Ishikawa (cell line): ENCODE measurements around the gene MYO1E.

Experiments
- CEBPB ChIP-seq: IDR thresholded peaks from 2 replicates; pipeline ENCODE4 v1.6.1; 2012
- CREB1 ChIP-seq: IDR thresholded peaks from 2 replicates; pipeline ENCODE4 v1.6.1; 2012; ENCODE audit warnings: low read depth
- EGR1 ChIP-seq: IDR thresholded peaks from 2 replicates; pipeline ENCODE4 v1.6.1; 2012
- EP300 ChIP-seq: IDR thresholded peaks from 2 replicates; pipeline ENCODE4 v1.6.1; 2012; ENCODE audit warnings: borderline replicate concordance
- FOXM1 ChIP-seq: IDR thresholded peaks from 2 replicates; pipeline ENCODE4 v1.6.1; 2012; ENCODE audit warnings: low read depth, borderline replicate concordance
- NFIC ChIP-seq: IDR thresholded peaks from 2 replicates; pipeline ENCODE4 v1.6.1; 2012
- RAD21 ChIP-seq: IDR thresholded peaks from 2 replicates; pipeline ENCODE4 v1.6.1; 2012; ENCODE audit warnings: low read depth
- TAF1 ChIP-seq: IDR thresholded peaks from 2 replicates; pipeline ENCODE4 v1.6.1; 2012; ENCODE audit warnings: low read depth, mild to moderate bottlenecking
- TCF12 ChIP-seq: IDR thresholded peaks from 2 replicates; pipeline ENCODE4 v1.6.1; 2012; ENCODE audit warnings: low read depth
- TEAD4 ChIP-seq: IDR thresholded peaks from 2 replicates; pipeline ENCODE4 v1.6.1; 2012
- YY1 ChIP-seq: IDR thresholded peaks from 2 replicates; pipeline ENCODE4 v1.6.1; 2012; ENCODE audit warnings: low read depth
- ZBTB7A ChIP-seq: IDR thresholded peaks from 2 replicates; pipeline ENCODE4 v1.6.1; 2012; ENCODE audit warnings: low read depth
- TF ChIP-seq, protein P1 (sequence below): IDR thresholded peaks from 2 replicates; pipeline ENCODE4 v1.6.1; 2012
- TF ChIP-seq, protein P2 (sequence below): IDR thresholded peaks from 2 replicates; pipeline ENCODE4 v1.6.1; 2012; ENCODE audit warnings: low read depth, mild to moderate bottlenecking
- TF ChIP-seq, protein P3 (sequence below): IDR thresholded peaks from 2 replicates; pipeline ENCODE4 v1.6.1; 2012

Gene MYO1E

DNA sequence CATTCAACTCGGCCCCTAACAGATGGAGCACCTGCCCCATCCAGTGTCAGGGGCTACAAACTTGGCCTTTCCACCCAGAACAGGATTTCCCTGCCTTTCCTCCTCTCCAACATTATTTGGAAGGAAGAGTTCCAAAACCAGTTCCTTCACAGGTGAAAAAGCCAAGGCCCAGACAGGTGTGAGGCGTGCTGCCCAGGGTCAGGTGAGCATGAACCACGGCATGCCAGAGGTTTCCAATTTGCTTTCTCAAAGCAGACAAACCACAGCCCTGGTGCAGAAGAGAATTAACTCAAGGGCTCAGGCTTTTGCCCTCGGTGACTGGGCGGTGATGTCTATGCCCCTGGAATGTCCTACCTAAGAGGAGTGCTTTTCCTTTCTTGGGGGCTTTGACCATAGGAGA is 122.9 kb downstream of the MYO1E start:
- no peak for TF ChIP-seq TAF1
- TF ChIP-seq EP300, result no peak
- TF ChIP-seq ZBTB7A, result no peak
- TF ChIP-seq, protein P1, sequence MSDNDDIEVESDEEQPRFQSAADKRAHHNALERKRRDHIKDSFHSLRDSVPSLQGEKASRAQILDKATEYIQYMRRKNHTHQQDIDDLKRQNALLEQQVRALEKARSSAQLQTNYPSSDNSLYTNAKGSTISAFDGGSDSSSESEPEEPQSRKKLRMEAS, result no peak
- TF ChIP-seq, protein P2, sequence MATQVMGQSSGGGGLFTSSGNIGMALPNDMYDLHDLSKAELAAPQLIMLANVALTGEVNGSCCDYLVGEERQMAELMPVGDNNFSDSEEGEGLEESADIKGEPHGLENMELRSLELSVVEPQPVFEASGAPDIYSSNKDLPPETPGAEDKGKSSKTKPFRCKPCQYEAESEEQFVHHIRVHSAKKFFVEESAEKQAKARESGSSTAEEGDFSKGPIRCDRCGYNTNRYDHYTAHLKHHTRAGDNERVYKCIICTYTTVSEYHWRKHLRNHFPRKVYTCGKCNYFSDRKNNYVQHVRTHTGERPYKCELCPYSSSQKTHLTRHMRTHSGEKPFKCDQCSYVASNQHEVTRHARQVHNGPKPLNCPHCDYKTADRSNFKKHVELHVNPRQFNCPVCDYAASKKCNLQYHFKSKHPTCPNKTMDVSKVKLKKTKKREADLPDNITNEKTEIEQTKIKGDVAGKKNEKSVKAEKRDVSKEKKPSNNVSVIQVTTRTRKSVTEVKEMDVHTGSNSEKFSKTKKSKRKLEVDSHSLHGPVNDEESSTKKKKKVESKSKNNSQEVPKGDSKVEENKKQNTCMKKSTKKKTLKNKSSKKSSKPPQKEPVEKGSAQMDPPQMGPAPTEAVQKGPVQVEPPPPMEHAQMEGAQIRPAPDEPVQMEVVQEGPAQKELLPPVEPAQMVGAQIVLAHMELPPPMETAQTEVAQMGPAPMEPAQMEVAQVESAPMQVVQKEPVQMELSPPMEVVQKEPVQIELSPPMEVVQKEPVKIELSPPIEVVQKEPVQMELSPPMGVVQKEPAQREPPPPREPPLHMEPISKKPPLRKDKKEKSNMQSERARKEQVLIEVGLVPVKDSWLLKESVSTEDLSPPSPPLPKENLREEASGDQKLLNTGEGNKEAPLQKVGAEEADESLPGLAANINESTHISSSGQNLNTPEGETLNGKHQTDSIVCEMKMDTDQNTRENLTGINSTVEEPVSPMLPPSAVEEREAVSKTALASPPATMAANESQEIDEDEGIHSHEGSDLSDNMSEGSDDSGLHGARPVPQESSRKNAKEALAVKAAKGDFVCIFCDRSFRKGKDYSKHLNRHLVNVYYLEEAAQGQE, result no peak
- TF ChIP-seq TEAD4, result no peak
- no peak for TF ChIP-seq CREB1

DNA sequence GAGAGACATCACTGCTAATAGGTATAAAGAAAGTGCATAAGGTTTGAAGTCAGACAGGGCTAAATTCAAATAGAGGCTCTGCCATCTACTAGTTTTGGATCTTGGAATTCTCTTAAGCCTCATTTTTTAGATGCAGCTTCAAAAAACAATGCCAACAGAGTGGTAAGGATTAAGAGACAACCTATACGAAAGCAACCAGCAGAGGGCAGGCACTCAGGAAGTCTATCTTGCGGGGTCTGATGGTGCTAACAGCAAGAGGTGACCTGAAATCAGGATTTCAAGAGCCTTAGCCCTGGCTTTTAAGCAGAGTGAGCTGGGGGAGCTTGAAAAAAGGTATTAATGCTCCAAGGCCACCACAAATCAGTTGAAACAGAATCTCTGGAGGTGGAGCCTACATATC is 125.3 kb downstream of the MYO1E start:
- TF ChIP-seq EGR1 (no peak), RAD21 (peak; percentile 63)

DNA sequence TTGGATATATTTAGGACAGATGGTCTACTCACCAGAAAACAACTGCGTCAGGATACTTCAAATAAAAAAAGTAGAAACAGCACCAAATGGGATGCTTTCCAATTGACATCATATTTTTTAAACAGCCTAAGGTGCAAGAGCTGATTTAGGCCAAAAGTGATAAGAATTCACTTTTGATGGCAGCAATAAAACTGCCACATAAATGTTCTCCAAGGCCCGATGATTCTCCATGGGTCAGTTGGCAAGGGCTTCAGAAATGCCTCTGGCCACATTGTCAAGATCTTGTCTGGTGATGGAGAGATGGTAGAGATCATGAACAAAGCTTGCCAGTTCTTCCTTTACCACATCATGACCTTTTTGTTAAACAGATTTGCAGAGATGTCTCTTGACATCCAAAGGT is 127.1 kb downstream of the MYO1E start:
- TF ChIP-seq FOXM1 (no peak), TCF12 (no peak), ZBTB7A (no peak), NFIC (no peak), CEBPB (no peak), TEAD4 (no peak), CREB1 (no peak), YY1 (no peak), EGR1 (no peak), RAD21 (no peak), TAF1 (no peak), EP300 (no peak)
- TF ChIP-seq, protein P3, sequence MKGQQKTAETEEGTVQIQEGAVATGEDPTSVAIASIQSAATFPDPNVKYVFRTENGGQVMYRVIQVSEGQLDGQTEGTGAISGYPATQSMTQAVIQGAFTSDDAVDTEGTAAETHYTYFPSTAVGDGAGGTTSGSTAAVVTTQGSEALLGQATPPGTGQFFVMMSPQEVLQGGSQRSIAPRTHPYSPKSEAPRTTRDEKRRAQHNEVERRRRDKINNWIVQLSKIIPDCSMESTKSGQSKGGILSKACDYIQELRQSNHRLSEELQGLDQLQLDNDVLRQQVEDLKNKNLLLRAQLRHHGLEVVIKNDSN, result no peak
- TF ChIP-seq, protein P1, result no peak

DNA sequence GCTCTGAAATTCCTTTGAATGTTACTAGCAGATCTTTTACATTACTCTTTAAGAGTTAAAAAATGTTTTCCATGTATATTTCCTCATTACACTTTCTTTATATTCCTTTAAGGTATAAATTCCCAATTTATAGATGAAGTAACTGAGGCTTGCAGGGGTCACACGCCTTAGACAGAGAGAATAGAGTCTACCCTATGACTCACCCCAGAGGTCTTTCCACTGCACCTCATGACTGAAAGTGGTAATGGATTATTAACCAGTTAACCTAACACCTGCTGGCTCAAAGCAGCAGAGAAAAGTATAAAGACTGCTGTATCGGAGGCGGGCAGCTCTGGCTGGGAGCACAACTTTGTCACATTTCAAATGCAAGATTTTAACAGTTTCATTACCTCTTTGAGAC is 128.3 kb downstream of the MYO1E start:
- TF ChIP-seq CEBPB, result no peak
- TF ChIP-seq FOXM1, result no peak
- no peak for TF ChIP-seq TCF12
- TF ChIP-seq, protein P1, result no peak
- TF ChIP-seq, protein P3, result no peak
- TF ChIP-seq EGR1, result no peak
- TF ChIP-seq YY1, result no peak
- TF ChIP-seq CREB1, result no peak
- TF ChIP-seq NFIC, result no peak

DNA sequence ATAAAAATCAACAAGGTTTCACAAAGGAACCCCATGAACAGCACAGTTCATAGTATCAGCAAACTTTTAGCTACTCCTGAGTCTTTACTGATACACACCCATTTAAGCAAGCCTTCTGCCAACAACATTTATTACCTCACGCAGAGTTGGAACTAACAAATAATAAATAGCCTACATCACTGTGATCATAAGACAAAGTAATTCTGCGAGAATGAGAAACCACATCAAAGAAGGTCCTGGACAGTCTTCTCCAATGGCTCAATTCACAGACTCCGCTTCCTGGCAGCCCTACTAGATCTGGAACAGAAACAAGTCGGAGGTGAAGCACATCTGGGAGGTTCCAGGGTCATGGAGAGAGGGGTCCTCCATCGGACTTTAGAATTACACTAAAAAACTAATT is 129.0 kb downstream of the MYO1E start:
- TF ChIP-seq YY1, result no peak
- TF ChIP-seq, protein P3, result no peak
- TF ChIP-seq CEBPB, result no peak
- TF ChIP-seq TAF1, result no peak
- TF ChIP-seq RAD21, result no peak
- TF ChIP-seq EP300, result no peak
- no peak for TF ChIP-seq CREB1
- TF ChIP-seq FOXM1, result no peak
- no peak for TF ChIP-seq NFIC
- TF ChIP-seq, protein P2, result no peak
- TF ChIP-seq EGR1, result no peak
- no peak for TF ChIP-seq TCF12
- no peak for TF ChIP-seq ZBTB7A

DNA sequence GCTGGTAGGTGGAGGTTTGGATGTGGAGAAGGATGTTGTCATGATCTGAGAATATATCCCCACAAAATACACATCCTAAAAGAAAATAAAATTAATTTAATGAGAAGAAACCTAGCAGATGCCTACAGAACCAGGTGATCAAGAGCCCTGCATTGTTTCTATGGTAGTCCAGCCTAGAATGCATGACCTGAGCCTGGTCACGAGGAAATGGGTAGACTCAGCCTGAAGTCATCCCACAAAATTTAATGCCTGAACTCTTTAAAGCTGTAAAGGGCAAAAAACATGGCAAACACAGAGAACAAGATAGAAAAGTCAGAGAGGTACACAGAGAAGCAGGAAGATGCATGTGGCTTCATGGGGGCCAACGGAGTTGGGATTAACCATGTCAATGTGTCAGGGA is 130.0 kb downstream of the MYO1E start:
- TF ChIP-seq, protein P1, result no peak
- TF ChIP-seq FOXM1, result no peak
- TF ChIP-seq TCF12, result no peak
- TF ChIP-seq TEAD4, result no peak
- TF ChIP-seq EGR1, result no peak
- TF ChIP-seq CEBPB, result no peak
- TF ChIP-seq ZBTB7A, result no peak
- no peak for TF ChIP-seq CREB1
- TF ChIP-seq, protein P2, result no peak
- TF ChIP-seq EP300, result no peak
- no peak for TF ChIP-seq NFIC
- TF ChIP-seq YY1, result no peak
- no peak for TF ChIP-seq RAD21
- TF ChIP-seq, protein P3, result no peak
- TF ChIP-seq TAF1, result no peak
